ENCODE measurements around the gene HELT.

HELT gene

DNA sequence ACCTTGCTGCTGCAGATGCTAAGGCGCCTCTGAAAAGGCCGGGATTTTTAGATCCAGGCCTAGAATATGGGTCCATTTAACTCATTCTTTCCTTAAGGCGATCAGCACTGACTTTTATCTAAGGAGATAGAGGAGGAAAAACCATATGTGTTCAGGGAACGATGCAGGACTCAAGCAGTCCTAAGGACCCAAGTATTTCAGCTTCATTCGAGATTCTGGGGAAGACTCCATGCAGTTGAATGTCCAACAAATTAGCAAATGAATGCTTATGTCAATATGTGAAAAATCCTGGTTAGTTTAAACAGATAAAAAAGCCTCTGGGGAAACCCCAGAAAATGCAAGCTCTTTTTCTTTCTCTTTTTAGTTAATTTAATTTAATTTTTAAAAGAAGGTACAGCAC, 36.0 kb downstream of the HELT start:
- H3K27me3 Mint-ChIP-seq (ENCODE audit: low read depth) = peaks cover 27% of the 10 kb centered on the region
- H3K27ac Mint-ChIP-seq = no peak overlapping the region
- peaks cover 13% of the 10 kb centered on the region for H3K4me1 Mint-ChIP-seq
- H3K9me3 Mint-ChIP-seq = peaks cover 6% of the 10 kb centered on the region
- H3K4me3 Mint-ChIP-seq = no peak overlapping the region
- TF ChIP-seq, protein P1, sequence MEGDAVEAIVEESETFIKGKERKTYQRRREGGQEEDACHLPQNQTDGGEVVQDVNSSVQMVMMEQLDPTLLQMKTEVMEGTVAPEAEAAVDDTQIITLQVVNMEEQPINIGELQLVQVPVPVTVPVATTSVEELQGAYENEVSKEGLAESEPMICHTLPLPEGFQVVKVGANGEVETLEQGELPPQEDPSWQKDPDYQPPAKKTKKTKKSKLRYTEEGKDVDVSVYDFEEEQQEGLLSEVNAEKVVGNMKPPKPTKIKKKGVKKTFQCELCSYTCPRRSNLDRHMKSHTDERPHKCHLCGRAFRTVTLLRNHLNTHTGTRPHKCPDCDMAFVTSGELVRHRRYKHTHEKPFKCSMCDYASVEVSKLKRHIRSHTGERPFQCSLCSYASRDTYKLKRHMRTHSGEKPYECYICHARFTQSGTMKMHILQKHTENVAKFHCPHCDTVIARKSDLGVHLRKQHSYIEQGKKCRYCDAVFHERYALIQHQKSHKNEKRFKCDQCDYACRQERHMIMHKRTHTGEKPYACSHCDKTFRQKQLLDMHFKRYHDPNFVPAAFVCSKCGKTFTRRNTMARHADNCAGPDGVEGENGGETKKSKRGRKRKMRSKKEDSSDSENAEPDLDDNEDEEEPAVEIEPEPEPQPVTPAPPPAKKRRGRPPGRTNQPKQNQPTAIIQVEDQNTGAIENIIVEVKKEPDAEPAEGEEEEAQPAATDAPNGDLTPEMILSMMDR (IDR thresholded peaks at IDR 0.05; ENCODE audit: unreplicated experiment in 3 of 3) = no peak
- no peaks in the 10 kb centered on the region for H3K36me3 Mint-ChIP-seq (ENCODE audit: low read depth)

DNA sequence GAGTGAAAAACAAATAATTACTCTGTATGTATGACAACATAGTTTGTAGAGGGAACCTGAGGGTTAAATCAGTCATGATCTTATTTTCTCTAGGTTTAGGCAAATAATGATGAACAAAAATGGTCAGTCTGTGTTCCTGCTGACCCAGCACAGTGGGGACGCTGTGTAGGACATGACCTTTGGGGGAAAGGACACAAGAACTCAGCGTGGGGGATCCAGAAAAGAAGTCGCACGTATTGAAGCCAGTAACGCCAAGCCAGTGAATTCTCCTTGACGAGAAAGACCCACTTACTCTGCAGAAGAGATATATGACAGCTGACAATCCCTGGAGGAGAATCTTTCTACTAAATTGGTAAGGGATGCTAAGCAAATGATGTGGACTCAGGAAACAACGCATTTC, 36.6 kb downstream of the HELT start:
- H3K27ac Mint-ChIP-seq = no peak overlapping the region
- H3K27me3 Mint-ChIP-seq (ENCODE audit: low read depth) = peaks cover 27% of the 10 kb centered on the region
- H3K4me1 Mint-ChIP-seq = peaks cover 11% of the 10 kb centered on the region
- TF ChIP-seq, protein P1 (IDR thresholded peaks at IDR 0.05; ENCODE audit: unreplicated experiment in 3 of 3) = no peak
- peaks cover 6% of the 10 kb centered on the region for H3K9me3 Mint-ChIP-seq
- H3K4me3 Mint-ChIP-seq = no peak overlapping the region
- H3K36me3 Mint-ChIP-seq (ENCODE audit: low read depth) = no peaks in the 10 kb centered on the region

DNA sequence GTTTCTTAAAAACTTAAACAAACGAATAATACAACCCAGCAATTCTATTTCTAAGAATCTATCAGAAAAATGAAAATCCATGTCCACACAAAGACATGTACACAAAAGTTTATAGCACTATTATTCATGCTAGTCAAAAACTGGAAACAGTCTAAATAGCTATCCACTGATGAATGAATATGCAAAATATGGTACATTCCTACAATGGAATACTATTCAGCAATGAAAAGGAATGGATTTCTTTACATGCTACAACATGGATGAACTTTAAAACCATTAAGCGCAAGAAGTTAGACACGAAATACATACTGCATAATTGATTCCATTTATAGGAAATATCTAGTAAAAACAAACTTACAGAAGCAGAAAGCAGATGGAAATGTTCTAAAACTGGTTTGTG, 43.3 kb downstream of the HELT start:
- H3K36me3 Mint-ChIP-seq (ENCODE audit: low read depth) = no peaks in the 10 kb centered on the region
- H3K27ac Mint-ChIP-seq = no peak overlapping the region
- TF ChIP-seq, protein P1 (IDR thresholded peaks at IDR 0.05; ENCODE audit: unreplicated experiment in 3 of 3) = no peak
- peaks cover 8% of the 10 kb centered on the region for H3K27me3 Mint-ChIP-seq (ENCODE audit: low read depth)
- H3K4me1 Mint-ChIP-seq = no peaks in the 10 kb centered on the region
- H3K9me3 Mint-ChIP-seq = no peaks in the 10 kb centered on the region
- no peak overlapping the region for H3K4me3 Mint-ChIP-seq

DNA sequence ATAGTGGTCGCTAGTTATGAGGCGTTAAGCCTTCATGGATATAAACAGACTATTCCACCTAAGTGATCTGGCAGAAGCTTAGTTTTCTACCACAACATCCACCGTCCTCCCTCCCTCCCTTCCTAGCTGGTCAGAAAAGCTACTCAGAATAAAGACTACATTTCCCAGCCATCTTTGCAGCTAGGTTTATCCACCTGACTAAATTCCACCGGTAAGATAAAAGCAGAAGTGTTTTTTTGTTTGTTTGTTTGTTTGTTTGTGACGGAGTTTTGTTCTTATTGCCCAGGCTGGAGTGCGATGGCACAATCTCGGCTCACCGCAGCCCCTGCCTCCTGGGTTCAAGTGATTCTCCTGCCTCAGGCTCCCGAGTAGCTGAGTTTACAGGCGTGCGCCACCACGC, 44.3 kb downstream of the HELT start:
- Mint-ChIP-seq H3K4me3 (no peak overlapping the region), H3K4me1 (no peaks in the 10 kb centered on the region), H3K36me3 (ENCODE audit: low read depth) (no peaks in the 10 kb centered on the region)

DNA sequence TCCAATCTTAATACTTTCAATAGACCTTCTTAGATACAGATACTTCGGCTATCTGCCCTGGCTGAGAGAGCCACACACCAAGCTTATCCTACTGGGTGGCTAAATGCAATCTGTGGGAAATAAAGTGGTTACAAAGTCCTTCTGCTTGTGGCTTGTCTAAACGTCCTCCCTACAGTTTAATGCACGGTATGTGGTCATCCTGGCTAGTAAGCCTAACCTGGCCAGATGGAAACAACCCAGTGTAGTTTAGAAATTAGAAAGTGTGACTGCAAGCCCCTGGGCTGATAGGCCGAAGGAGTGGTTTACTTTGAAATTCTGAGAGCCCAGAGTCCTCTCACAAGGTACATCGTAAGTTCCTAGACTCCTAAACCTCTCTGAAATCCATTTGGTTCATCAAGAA, 47.9 kb downstream of the HELT start:
- H3K36me3 Mint-ChIP-seq (ENCODE audit: low read depth) = no peaks in the 10 kb centered on the region
- TF ChIP-seq, protein P1 (IDR thresholded peaks at IDR 0.05; ENCODE audit: unreplicated experiment in 3 of 3) = no peak
- peaks cover 15% of the 10 kb centered on the region for H3K4me1 Mint-ChIP-seq
- peaks cover 3% of the 10 kb centered on the region for H3K27me3 Mint-ChIP-seq (ENCODE audit: low read depth)
- H3K4me3 Mint-ChIP-seq = no peak overlapping the region
- H3K27ac Mint-ChIP-seq = no peak overlapping the region
- no peaks in the 10 kb centered on the region for H3K9me3 Mint-ChIP-seq

More for the DNA sequence above, 44.3 kb downstream of the HELT start:
- Mint-ChIP-seq H3K27me3 (ENCODE audit: low read depth) (peaks cover 3% of the 10 kb centered on the region), H3K27ac (no peak overlapping the region), H3K9me3 (no peaks in the 10 kb centered on the region)
- TF ChIP-seq, protein P1 (IDR thresholded peaks at IDR 0.05; ENCODE audit: unreplicated experiment in 3 of 3) = no peak

DNA sequence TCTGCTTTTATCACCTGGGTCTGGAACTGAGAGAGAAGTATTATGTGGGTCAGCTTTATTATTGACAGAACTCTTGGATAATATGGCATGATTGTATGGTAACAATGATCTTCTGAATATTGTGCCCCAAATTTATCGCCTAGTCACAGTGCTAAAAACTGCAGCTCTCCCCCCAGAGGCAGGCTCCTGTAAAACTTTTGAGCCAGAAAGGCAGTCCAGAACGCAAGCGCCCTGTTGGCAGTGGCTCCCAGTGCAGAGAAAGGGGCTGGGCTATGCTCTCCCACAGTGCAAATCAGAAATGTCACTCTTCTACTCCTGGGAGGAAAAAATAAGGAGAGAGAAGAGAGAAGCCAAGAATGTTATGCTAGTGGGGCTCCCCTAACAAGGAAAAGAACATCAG, 50.5 kb downstream of the HELT start:
- Mint-ChIP-seq H3K4me3 (no peak overlapping the region), H3K27me3 (ENCODE audit: low read depth) (peaks cover 3% of the 10 kb centered on the region), H3K4me1 (peaks cover 24% of the 10 kb centered on the region), H3K9me3 (no peaks in the 10 kb centered on the region), H3K36me3 (ENCODE audit: low read depth) (no peaks in the 10 kb centered on the region), H3K27ac (no peak overlapping the region)
- TF ChIP-seq, protein P1 (IDR thresholded peaks at IDR 0.05; ENCODE audit: unreplicated experiment in 3 of 3) = no peak

Measured in nephron (organoid).